Vagina (tissue), 2 donors: ENCODE measurements around the gene DENND2D.

ENCODE experiments used
- POLR2A ChIP-seq, 2 donors: fragments of 450-650 bp; IDR thresholded peaks; one replicate each; pipeline ENCODE4 v1.6.1; 2017; ENCODE audit warnings: antibody characterized with exemption in 2 of 2, mild to moderate bottlenecking in 2 of 2, moderate library complexity in 2 of 2
- TF ChIP-seq, protein P1 (sequence below), 3 experiments: fragments of 450-650 bp in 2 of 3; fragments of 200-600 bp in 1 of 3; sonication (generic) in 1 of 3; IDR thresholded peaks; one replicate each; pipeline ENCODE4 v1.5.1; 2017 to 2019; ENCODE audit warnings: antibody characterized with exemption in 3 of 3, mild to moderate bottlenecking in 2 of 3, moderate library complexity in 2 of 3

DNA sequence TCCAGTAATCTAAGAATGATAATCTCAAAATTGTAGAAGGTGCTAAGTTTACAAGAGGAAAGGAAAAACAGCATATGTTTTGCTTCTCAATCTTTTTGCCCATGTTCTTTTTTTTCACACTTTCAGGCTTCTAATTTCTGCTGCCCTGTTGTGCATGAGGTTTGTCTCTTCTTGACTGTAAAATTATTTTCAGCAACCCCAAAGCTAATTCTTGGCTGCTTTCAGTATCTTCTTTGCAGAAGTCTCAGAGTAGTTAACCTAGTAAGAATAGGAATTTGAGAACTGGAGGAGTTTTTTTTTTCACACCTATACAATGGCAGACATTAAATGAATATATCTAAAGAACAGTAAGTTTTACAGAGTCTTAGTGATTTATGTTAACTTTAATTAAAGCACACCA is 26.4 kb downstream of the DENND2D start:
- no peak for TF ChIP-seq POLR2A (IDR thresholded peaks at IDR 0.05)
- TF ChIP-seq, protein P1, sequence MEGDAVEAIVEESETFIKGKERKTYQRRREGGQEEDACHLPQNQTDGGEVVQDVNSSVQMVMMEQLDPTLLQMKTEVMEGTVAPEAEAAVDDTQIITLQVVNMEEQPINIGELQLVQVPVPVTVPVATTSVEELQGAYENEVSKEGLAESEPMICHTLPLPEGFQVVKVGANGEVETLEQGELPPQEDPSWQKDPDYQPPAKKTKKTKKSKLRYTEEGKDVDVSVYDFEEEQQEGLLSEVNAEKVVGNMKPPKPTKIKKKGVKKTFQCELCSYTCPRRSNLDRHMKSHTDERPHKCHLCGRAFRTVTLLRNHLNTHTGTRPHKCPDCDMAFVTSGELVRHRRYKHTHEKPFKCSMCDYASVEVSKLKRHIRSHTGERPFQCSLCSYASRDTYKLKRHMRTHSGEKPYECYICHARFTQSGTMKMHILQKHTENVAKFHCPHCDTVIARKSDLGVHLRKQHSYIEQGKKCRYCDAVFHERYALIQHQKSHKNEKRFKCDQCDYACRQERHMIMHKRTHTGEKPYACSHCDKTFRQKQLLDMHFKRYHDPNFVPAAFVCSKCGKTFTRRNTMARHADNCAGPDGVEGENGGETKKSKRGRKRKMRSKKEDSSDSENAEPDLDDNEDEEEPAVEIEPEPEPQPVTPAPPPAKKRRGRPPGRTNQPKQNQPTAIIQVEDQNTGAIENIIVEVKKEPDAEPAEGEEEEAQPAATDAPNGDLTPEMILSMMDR (IDR thresholded peaks at IDR 0.05) = no peak
